Transverse colon (tissue), 4 donors: ENCODE data around the gene C9orf152. TPM values are rescaled to one million over a fixed set of nuclear protein-coding genes. Genes with fewer than 3 reads are reported as not detected.
A peak's percentile ranks its signal among the peaks of the same experiment; 100 is the strongest.

Experiments used
- DNase-seq: peaks from one replicate; pipeline ENCODE4 v3.0.0-alpha.2; 2019
- H3K27ac ChIP-seq, 4 donors: fragments of 200-600 bp; sonication (generic); 2 replicates each; pipeline ENCODE4 v1.5.1; 2016 to 2018; ENCODE audit warnings: inconsistent platforms in 4 of 4
- H3K27me3 ChIP-seq: fragments of 200-600 bp; sonication (generic); 2 replicates; pipeline ENCODE4 v1.5.1; 2017; ENCODE audit warnings: inconsistent platforms
- H3K36me3 ChIP-seq, 4 donors: fragments of 200-600 bp; sonication (generic); 2 replicates each; pipeline ENCODE4 v1.5.1; 2017 to 2019; ENCODE audit warnings: inconsistent platforms in 4 of 4
- H3K4me1 ChIP-seq, 4 donors: fragments of 200-600 bp; sonication (generic); 2 replicates each; pipeline ENCODE4 v1.5.1; 2017 to 2020; ENCODE audit warnings: inconsistent platforms in 4 of 4
- H3K4me3 ChIP-seq, 4 donors: fragments of 200-600 bp; sonication (generic); 1 replicate in 1 of 4; 2 replicates in 3 of 4; pipeline versions ENCODE4 v1.5.1 to v1.6.1; 2017 to 2019; ENCODE audit warnings: inconsistent platforms in 4 of 4
- H3K9me3 ChIP-seq, 2 donors: fragments of 200-600 bp; sonication (generic); 2 replicates each; pipeline ENCODE4 v1.5.1; 2017 to 2019; ENCODE audit warnings: inconsistent platforms in 2 of 2
- CTCF ChIP-seq, 5 experiments: fragments of 200-600 bp in 3 of 5; fragments of 450-650 bp in 2 of 5; sonication (generic) in 3 of 5; IDR thresholded peaks; 1 replicate in 2 of 5; 2 replicates in 3 of 5; pipeline ENCODE4 v1.5.1; 2016 to 2017; ENCODE audit warnings: antibody characterized with exemption in 5 of 5, inconsistent platforms in 3 of 5, mild to moderate bottlenecking in 2 of 5, moderate library complexity in 1 of 5
- EP300 ChIP-seq: sonication (generic); formaldehyde crosslinking; IDR thresholded peaks from one replicate; pipeline ENCODE4 v1.6.1; 2017; ENCODE audit warnings: antibody characterized with exemption, low read depth
- POLR2A ChIP-seq: fragments of 450-650 bp; IDR thresholded peaks from one replicate; pipeline ENCODE4 v1.6.1; 2016; ENCODE audit warnings: antibody characterized with exemption, mild to moderate bottlenecking, moderate library complexity
- POLR2AphosphoS5 ChIP-seq, 3 donors: sonication (generic); formaldehyde crosslinking; IDR thresholded peaks; one replicate each; pipeline ENCODE4 v1.6.1; 2016; ENCODE audit warnings: antibody characterized with exemption in 3 of 3
- WGBS, 2 donors: methylation state at CpG; one replicate each; pipeline ENCODE4 v1.1.5; 2018; ENCODE audit warnings: low coverage in 1 of 2; 5-methylcytosine and 5-hydroxymethylcytosine counted together
- in situ Hi-C, 4 donors: fragments of 200-750 bp; cut with MboI; loops; one replicate each; pipeline versions ENCODE4 v1.15.0 to v1.15.1; 2017; ENCODE audit warnings: low sequenced_read_pairs in 3 of 4, low pct_ligation_motif_present in 1 of 4, low pct_unique_long_range_greater_than_20kb in 1 of 4
- intact Hi-C: fragments of 100-400 bp; cut with DNase I; formaldehyde crosslinking; loops from one replicate; pipeline ENCODE4 v1.15.1; 2023; ENCODE audit warnings: low total_unique reads
- total RNA-seq, 4 donors: library from RNA; depleted of rRNA; stranded (reverse); fragments of >200 nt; gene quantifications; one replicate each; pipeline ENCODE4 v1.1.0, GENCODE V29; 2016

C9orf152 gene
- total RNA-seq, 4 donors from 2014 or later = 9.7 to 31.4 (median 16.7) TPM

GRCh38 chr9:110160685-110161084, 47.3 kb downstream of the C9orf152 start:
- H3K27ac ChIP-seq = no peak overlapping the region
- H3K4me1 ChIP-seq = peaks cover 7 to 31% (median 20%) of the 10 kb centered on the region in 4 donors
- H3K27me3 ChIP-seq = no peaks in the 10 kb centered on the region
- no peak overlapping the region for H3K4me3 ChIP-seq
- H3K36me3 ChIP-seq = no peaks in the 10 kb centered on the region
- WGBS, 2 donors = 83 to 86% methylated on average over 1 to 7 of the region's 7 CpGs
- H3K9me3 ChIP-seq = no peaks in the 10 kb centered on the region
- DNase-seq = no peak
- TF ChIP-seq CTCF (IDR thresholded peaks at IDR 0.05) = no peak
- no peak for TF ChIP-seq POLR2AphosphoS5 (IDR thresholded peaks at IDR 0.05)
- no peak for TF ChIP-seq EP300
- TF ChIP-seq POLR2A = no peak
- in situ Hi-C loops (loop anchor here in 1 of 4 donors (25.0 kb wide), 1 partner anchor 98 kb away; no protein-coding TSS in a partner anchor), intact Hi-C loops (no loop called here)

GRCh38 chr9:110160123-110160522, 47.8 kb downstream of the C9orf152 start:
- Histone ChIP-seq H3K27me3 (no peaks in the 10 kb centered on the region), H3K4me3 (no peak overlapping the region), H3K36me3 (no peaks in the 10 kb centered on the region), H3K9me3 (no peaks in the 10 kb centered on the region), H3K4me1 (peaks cover 7 to 35% (median 21%) of the 10 kb centered on the region in 4 donors), H3K27ac (no peak overlapping the region)
- 94% methylated on average over 1 of the region's 1 CpG; no CpG with 5 or more reads in 1 of the 2 donors for WGBS, 2 donors
- DNase-seq = no peak
- TF ChIP-seq POLR2A (no peak), POLR2AphosphoS5 (IDR thresholded peaks at IDR 0.05) (no peak), CTCF (IDR thresholded peaks at IDR 0.05) (no peak), EP300 (no peak)
- in situ Hi-C loops (loop anchor here in 1 of 4 donors (25.0 kb wide), 1 partner anchor 98 kb away; no protein-coding TSS in a partner anchor), intact Hi-C loops (no loop called here)

GRCh38 chr9:110157823-110158664, 49.9 kb downstream of the C9orf152 start:
- H3K4me1 ChIP-seq = peaks cover 7 to 36% (median 22%) of the 10 kb centered on the region in 4 donors
- intact Hi-C loops = no loop called here
- H3K4me3 ChIP-seq = no peak overlapping the region
- no peaks in the 10 kb centered on the region for H3K9me3 ChIP-seq
- TF ChIP-seq POLR2A (no peak), CTCF (IDR thresholded peaks at IDR 0.05) (no peak)
- 40 to 53% methylated on average over 6 to 9 of the region's 9 CpGs for WGBS, 2 donors
- no peaks in the 10 kb centered on the region for H3K27me3 ChIP-seq
- in situ Hi-C loops = loop anchor here in 3 of 4 donors (10.0 to 25.0 kb wide), 2 partner anchors 96 to 103 kb away; no protein-coding TSS in a partner anchor
- DNase-seq = no peak
- peak overlapping the region in 3 of 4 donors; percentile 6 to 50 (median 33) for H3K27ac ChIP-seq
- no peaks in the 10 kb centered on the region for H3K36me3 ChIP-seq

- Histone ChIP-seq H3K9me3 (no peaks in the 10 kb centered on the region), H3K36me3 (no peaks in the 10 kb centered on the region), H3K27ac (peak overlapping the region; percentile 6 to 50 (median 32)), H3K4me1 (peaks cover 13 to 47% (median 26%) of the 10 kb centered on the region in 4 donors), H3K4me3 (no peak overlapping the region), H3K27me3 (no peaks in the 10 kb centered on the region)
- in situ Hi-C loops = loop anchor here in 3 of 4 donors (10.0 to 25.0 kb wide), 2 partner anchors 95 to 102 kb away; no protein-coding TSS in a partner anchor
- no peak for TF ChIP-seq POLR2A
- no peak for TF ChIP-seq EP300
- no peak for TF ChIP-seq POLR2AphosphoS5 (IDR thresholded peaks at IDR 0.05)
- TF ChIP-seq CTCF (IDR thresholded peaks at IDR 0.05) = no peak
- DNase-seq = peak; percentile 26
- intact Hi-C loops = no loop called here
- 39 to 50% methylated on average over 3 to 4 of the region's 4 CpGs for WGBS, 2 donors
Measured at GRCh38 chr9:110156902-110157301, 51.1 kb downstream of the C9orf152 start.
